K562 (cell line): ENCODE measurements around the gene PLK5.

Experiments
- CTCF ChIP-seq, 3 experiments: IDR thresholded peaks in 2 of 3; conservative IDR thresholded peaks in 1 of 3; 2 replicates each; pipeline ENCODE4 v1.5.1; 2011 to 2012; ENCODE audit warnings: low read length in 3 of 3, mild to moderate bottlenecking in 3 of 3, control low read depth in 2 of 3, improper control_type of control experiment in 1 of 3, inconsistent platforms in 1 of 3, low read depth in 1 of 3, mixed read lengths in 1 of 3, moderate library complexity in 1 of 3; ENCODE audit not compliant: insufficient read depth in 2 of 3
- HCFC1 ChIP-seq: IDR thresholded peaks from 2 replicates; pipeline ENCODE4 v1.6.1; 2012; ENCODE audit warnings: low read depth, low read length, improper control_type of control experiment
- MTA3 ChIP-seq: fragments of 450-650 bp; formaldehyde crosslinking; IDR thresholded peaks from 2 replicates; pipeline ENCODE4 v1.6.1; 2017; ENCODE audit warnings: mild to moderate bottlenecking, borderline replicate concordance

GRCh38 chr19:1574354-1575136 is 50.7 kb downstream of the PLK5 start:
- TF ChIP-seq MTA3 = no peak
- no peak for TF ChIP-seq CTCF (IDR thresholded peaks at IDR 0.05 in 2 of 3, conservative IDR thresholded peaks at IDR 0.05 in 1 of 3; ENCODE audit: insufficient read depth in 2 of 3, low read depth in 1 of 3, low read length in 3 of 3)
- TF ChIP-seq HCFC1 = no peak
